Stimulated activated CD4-positive, alpha-beta T cell treated with anti-CD3 and anti-CD28 coated beads, Interleukin-4, amount 100 ng/mL, for 1 hour (primary cell): ENCODE results near the gene TMPRSS11A.

Experiments
- DNase-seq: peaks from one replicate; pipeline ENCODE4 v3.0.0-alpha.2; 2020

TMPRSS11A gene

GRCh38 chr4:67911638-67912037, 51.7 kb downstream of the TMPRSS11A start:
- no peak for DNase-seq

DNA sequence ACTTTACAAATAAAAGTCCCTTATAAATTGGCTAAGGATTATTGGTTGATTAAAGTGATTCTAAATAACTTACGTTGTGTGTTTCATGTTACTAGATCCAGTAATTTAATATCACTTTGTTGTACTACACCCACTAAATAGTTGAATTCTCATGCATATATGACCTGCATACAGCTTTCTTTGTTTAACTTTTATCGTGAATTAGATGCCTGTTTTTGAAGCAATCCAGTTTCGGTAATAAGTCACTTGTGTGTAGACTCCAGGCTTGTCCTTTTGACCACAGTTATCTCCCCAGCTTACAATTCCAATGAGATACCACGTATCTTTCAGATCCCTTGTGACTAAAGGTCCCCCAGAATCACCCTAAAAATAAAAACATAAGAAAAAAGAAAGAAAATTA, 52.2 kb downstream of the TMPRSS11A start:
- DNase-seq = no peak

DNA sequence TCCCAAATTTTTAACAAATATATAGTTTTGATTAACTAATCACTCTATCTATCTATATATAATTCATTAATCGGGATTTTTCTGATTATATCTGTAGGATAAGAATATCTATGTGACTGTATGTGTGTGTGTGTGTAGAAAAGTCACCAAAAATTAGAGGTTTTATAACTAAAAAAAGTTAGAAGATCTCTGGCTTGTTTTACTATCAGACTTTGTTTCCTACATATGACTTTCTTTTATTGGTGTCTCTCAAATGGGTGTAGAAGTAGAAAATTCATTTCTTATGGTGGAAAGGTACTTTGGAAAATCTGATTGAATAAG, 52.7 kb downstream of the TMPRSS11A start:
- no peak for DNase-seq

- DNase-seq = no peak
Measured at GRCh38 chr4:67909905-67910584, 53.2 kb downstream of the TMPRSS11A start.

GRCh38 chr4:67907650-67908049, 55.6 kb downstream of the TMPRSS11A start:
- DNase-seq = no peak

DNA sequence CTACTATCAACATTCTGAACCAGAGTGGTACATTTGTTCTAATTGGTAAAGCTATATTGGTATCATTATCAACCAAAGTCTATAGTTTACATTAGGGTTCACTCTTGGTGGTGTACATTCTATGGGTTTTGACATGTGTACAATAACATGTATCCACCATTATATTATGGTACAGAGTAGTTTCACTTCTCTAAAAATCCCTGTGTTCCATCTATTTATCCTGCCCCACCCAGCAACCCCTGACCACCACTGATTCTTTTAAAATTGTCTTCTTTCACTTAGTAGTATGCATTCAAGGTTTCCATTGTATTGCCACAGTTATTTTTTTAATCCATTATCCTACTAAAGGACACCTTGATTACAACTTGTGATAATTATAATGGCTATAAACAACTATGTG, 64.2 kb downstream of the TMPRSS11A start:
- no peak for DNase-seq

DNA sequence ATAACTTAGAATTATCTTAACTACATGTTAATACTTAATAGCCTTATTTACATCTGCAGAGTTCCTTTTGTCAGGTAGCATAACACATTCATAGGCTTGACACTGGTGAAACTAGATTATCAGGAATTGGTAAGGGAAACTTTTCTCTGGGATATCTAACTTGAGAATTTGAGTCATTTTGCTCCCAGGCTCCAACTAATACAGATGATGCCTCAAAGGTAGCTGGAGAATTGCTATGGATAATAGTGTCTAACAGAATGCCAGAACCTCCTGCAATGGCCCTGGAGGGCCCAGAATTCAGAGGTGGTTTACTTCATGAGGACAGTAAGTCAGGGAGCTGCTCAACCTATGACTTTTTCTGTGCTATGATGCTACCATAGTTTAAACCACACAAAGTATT, 65.6 kb downstream of the TMPRSS11A start:
- DNase-seq = no peak

- DNase-seq = no peak
Measured at GRCh38 chr4:67896421-67897065, 66.8 kb downstream of the TMPRSS11A start.

DNA sequence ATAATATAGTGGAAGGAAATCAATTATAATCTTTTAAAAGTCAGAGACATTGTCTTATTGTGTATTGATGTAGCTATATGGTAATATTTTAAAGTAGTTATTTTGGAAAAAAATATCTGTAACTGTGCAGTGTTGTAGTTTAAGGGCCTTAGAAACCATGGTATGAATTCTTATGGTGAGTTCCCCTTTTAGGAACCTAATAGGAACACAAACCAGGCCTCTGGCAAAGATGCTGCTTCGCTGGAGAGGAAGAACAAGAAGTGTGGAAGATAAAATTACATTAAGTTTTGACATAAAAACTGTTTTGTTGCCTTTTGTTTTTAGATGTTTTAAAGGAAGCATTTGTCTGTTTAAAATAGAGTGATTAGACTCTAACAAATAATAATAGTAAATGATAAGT, 68.6 kb downstream of the TMPRSS11A start:
- DNase-seq = no peak

- no peak for DNase-seq
Measured at GRCh38 chr4:67892905-67893304, 70.4 kb downstream of the TMPRSS11A start.

DNA sequence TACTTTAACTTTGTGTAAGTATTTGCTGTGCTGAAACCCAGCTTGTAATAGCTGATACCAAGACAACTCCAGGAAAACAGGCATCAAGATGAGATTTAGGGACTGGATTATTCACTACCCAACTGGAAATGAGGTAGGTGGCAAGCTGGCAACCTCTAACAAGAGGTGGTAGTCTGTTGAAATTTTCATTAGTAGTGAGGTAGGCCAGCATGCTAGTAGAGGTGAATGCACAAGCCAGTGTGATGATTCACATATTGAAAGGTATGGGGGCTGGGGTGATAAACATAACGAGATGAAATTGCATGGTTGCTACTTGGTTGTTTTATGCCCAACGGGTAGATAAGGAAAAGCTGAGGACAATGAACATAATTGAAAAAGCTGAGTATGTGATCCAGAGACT, 71.0 kb downstream of the TMPRSS11A start:
- no peak for DNase-seq

DNA sequence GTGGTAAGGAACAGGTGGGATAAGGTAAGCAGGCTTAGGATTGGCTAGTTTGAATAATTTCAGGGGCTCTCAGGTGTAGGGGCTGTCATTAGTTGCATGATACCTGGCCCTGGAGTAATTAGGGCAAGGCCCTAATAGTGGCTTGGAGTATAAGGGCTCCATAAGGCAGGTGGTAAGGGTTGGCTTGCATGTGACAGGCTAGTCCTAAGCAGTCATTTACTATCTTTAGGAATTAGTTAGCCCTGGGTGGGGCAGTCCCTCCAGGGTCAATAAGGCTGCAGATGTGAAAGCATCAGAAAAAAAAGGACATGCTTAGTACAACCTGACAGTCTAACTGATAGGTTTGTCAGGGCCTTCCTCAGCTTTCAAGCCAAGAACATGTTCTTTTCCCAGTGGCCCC, 71.6 kb downstream of the TMPRSS11A start:
- DNase-seq = no peak

GRCh38 chr4:67886281-67886680, 77.0 kb downstream of the TMPRSS11A start:
- no peak for DNase-seq

DNA sequence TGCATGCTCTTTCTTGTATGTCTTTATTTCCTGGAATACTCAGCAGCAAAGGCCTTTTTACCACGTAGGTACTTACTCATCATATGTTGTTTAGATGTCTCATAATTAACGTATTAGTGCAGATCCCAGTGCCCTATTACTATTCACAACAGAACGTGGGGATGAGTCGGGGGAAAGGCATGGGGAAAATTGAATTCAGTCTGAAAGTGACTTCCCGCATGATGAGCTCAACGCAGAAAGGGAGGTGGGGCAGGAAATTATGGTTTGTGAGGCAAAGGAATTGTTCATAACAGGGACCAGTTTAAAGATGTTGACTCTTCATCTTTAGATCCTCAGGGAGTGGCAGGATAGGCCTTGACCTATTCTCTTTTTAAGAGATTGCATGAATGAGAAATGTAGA, 77.5 kb downstream of the TMPRSS11A start:
- DNase-seq = no peak

GRCh38 chr4:67884701-67885100, 78.6 kb downstream of the TMPRSS11A start:
- DNase-seq = no peak

GRCh38 chr4:67883902-67884301, 79.4 kb downstream of the TMPRSS11A start, which contains the start of gene TMPRSS11D:
TSS of gene TMPRSS11D (minus strand) at chr4:67884002. CDS start at chr4:67883933, 69 bp downstream.
- DNase-seq = no peak

- no peak for DNase-seq
Measured at GRCh38 chr4:67883458-67883857, 79.8 kb downstream of the TMPRSS11A start.

- DNase-seq = no peak
Measured at GRCh38 chr4:67880866-67881610, 82.3 kb downstream of the TMPRSS11A start.

DNA sequence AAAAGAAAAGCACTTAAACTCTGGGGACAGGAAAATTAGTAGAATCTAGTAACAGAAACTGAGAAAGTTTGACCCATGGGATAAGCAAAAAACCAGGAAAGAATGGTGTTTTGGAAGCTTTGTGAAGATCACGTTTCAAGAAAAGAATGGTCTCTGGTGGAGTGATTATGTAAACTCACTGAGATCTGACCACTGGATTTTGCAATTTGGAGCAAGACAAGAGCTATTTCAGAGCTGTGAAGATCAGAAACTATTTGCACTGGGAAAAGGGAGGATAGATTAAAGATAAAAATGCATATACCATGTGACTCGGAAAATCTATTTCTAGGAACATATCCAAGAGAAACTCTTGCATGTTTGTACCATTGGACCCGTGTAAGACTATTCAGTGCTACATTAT, 83.8 kb downstream of the TMPRSS11A start:
- no peak for DNase-seq

GRCh38 chr4:67877086-67877485, 86.2 kb downstream of the TMPRSS11A start:
- DNase-seq = no peak

GRCh38 chr4:67874986-67875385, 88.3 kb downstream of the TMPRSS11A start:
- no peak for DNase-seq

DNA sequence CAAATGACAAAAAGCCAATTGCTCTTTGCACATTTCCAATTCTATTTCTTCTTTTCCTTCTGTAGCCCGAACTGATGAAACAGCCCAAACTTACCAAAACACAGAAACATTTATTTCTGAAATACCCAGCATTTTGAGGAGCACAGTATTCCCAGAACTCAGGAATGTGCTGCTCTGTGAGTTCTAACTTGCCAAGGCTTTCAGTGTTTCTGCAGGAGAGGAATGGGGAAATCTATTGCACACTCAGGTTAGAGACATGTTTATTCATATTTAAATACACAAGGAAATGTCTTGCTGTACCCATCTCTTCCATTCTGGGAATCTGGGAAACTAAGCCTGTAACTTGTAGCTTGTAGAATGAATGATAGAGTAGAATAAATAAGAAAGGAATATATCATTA, 90.2 kb downstream of the TMPRSS11A start:
- DNase-seq = no peak

DNA sequence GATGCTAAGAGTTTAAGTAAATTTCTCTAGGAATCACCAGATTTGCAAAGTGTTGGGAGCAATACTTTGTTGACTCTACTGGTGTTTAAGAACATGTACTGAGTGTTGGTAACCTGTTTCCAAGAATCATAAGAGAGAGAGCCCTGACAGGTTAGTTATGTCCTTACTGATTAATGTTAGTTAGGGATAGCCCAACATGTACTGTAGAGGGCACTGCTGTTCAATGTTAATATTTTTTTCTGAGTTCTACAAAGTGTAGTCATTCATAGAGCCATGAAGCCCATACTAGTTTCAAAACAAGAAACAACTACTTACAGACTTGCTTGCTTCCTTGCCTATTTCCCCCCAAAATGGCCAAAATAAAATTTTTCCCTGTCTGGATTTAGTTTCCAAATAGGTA, 91.4 kb downstream of the TMPRSS11A start:
- DNase-seq = no peak

GRCh38 chr4:67869580-67870190, 93.6 kb downstream of the TMPRSS11A start:
- DNase-seq = no peak
